BLaER1 (cell line): ENCODE data around the gene LRRC43.

Source experiments
- H3K27ac ChIP-seq: shearing (Covaris generic); formaldehyde crosslinking; 2 replicates; pipeline ENCODE4 v1.8.1; 2022
- H3K27me3 ChIP-seq: shearing (Covaris generic); formaldehyde crosslinking; 2 replicates; pipeline ENCODE4 v1.8.1; 2022
- H3K36me3 ChIP-seq: shearing (Covaris generic); formaldehyde crosslinking; 2 replicates; pipeline ENCODE4 v1.8.1; 2022
- H3K4me1 ChIP-seq: shearing (Covaris generic); formaldehyde crosslinking; 2 replicates; pipeline ENCODE4 v1.8.1; 2022
- H3K4me2 ChIP-seq: shearing (Covaris generic); formaldehyde crosslinking; 2 replicates; pipeline ENCODE4 v1.8.1; 2022
- H3K4me3 ChIP-seq: shearing (Covaris generic); formaldehyde crosslinking; 2 replicates; pipeline ENCODE4 v1.8.1; 2022
- H3K9ac ChIP-seq: shearing (Covaris generic); formaldehyde crosslinking; 2 replicates; pipeline ENCODE4 v1.8.1; 2022
- H3K9me3 ChIP-seq: shearing (Covaris generic); formaldehyde crosslinking; 2 replicates; pipeline ENCODE4 v1.8.1; 2022
- H4K20me1 ChIP-seq: shearing (Covaris generic); formaldehyde crosslinking; 2 replicates; pipeline ENCODE4 v1.8.1; 2022
- Cebpa-rat ChIP-seq: shearing (Covaris generic); IDR thresholded peaks from 2 replicates; pipeline ENCODE4 v1.8.1; 2022

LRRC43 gene

DNA sequence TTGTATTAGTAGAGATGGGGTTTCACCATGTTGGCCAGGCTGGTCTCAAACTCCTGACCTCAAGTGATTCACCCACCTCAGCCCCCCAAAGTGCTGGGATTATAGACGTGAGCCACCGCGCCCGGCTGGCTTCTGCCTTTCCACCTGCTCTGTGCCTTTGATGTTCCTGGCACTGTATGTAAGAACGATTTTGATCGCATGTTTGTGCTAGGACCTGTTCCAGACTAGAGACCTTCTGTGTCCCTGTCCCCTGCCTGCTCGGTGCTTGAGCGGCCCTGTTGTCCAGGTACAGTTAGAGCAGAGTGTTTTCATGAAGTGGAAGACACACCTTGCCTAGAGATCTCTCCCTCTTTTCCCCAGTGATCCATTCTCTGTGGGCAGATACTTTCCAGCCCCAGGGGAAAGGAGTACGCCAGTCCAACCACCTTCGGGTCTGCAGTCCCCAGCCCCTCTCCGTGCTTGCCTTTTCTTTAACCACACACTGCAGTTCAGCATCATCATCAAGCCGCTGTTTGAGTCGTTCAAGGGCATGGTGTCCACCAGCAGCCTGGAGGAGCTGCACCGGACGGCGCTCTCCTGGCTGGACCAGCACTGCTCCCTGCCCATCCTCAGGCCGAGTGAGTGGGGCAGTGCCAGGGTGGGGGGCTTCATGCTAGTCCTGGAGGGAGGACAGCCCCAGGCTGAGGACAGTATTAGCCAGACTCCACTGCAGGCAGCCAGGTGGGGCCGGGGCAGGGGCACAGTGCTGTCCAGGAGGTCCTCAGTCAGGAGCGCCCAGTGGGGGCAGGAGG, 42.3 kb upstream of the LRRC43 start:
- Histone ChIP-seq H3K27me3 (no peaks in the 10 kb centered on the region), H3K9me3 (no peaks in the 10 kb centered on the region), H3K36me3 (peaks cover 100% of the 10 kb centered on the region), H3K4me1 (peaks cover 25% of the 10 kb centered on the region), H3K9ac (0 out of 2 replicates have a peak overlapping the region, but pooled peaks have one; percentile 16), H3K4me3 (no peak overlapping the region), H3K27ac (no peak overlapping the region), H4K20me1 (peaks cover 97% of the 10 kb centered on the region), H3K4me2 (no peak overlapping the region)
- TF ChIP-seq Cebpa-rat, result no peak

DNA sequence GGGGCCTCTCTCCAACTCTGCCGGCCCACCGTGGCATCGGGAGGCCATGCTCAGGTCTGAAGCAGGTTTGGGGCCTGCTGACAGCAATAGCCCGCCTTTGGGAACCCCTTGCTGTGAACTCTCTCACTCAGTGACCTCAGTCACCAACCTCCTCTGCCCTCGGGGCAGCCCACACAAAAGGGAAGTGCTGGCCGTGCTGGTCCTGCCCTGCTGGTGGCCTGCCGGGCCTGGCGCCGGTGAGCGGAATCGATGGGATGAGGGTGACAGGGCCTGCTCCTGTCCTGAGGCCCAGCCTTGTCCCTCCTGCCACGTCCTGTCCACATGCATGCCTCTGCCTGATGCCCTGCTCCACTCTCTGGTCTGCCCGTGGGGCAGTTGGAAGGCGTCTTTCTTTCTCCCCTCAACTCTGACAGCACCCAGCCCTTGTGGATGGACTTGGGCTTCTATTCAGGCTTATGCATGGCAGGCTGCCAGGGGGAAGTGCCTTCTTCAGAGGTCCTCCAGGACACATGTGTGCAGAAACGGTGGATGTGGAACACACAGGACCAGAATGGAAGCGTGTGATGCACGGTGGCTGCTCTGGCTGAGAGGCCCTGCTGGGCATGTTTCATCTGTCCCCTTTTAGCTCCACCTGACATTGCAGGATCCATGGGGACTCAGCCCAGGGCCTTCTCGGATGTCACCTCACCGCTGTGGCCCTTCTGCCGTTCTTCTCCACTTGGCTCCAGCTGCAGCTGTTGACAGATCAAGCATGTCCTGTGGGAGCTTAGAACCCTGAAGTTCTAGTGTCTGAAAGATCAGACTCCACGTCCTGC, 40.8 kb upstream of the LRRC43 start:
- Histone ChIP-seq H3K9ac (peak overlapping the region; percentile 16; the same call in 1 of the 2 replicates), H3K9me3 (no peaks in the 10 kb centered on the region), H3K36me3 (peaks cover 98% of the 10 kb centered on the region), H3K4me3 (no peak overlapping the region), H3K27ac (peak overlapping the region; percentile 28; the same call in 1 of the 2 replicates), H3K4me1 (peaks cover 25% of the 10 kb centered on the region), H4K20me1 (peaks cover 98% of the 10 kb centered on the region), H3K4me2 (peak overlapping the region; percentile 22), H3K27me3 (no peaks in the 10 kb centered on the region)
- no peak for TF ChIP-seq Cebpa-rat

DNA sequence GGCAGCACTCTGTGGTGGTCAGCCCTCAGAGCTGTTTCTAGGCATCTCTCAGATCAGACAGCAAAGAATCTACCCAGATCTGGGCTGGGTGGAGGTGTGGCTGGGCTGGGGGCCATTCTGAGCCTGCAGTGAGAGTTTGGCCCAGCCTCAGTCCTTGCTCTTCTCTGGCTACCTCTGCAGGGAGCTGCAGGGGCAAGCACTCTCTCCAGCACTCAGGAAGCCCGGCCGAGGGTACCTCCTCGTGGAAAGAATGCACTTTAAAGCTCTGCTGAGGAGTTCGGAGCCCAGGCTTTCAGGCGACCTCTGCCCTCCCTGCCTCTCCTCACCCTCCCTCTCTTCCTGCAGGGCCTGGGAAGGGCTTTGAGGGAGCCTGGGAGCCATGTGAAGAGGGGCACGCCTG, 40.1 kb upstream of the LRRC43 start:
- H3K9me3 ChIP-seq, result no peaks in the 10 kb centered on the region
- TF ChIP-seq Cebpa-rat, result no peak
- peak overlapping the region; percentile 22; the same call in 1 of the 2 replicates for H3K4me2 ChIP-seq
- no peak overlapping the region for H3K4me3 ChIP-seq
- peaks cover 25% of the 10 kb centered on the region for H3K4me1 ChIP-seq
- H3K27me3 ChIP-seq, result no peaks in the 10 kb centered on the region
- no peak overlapping the region for H3K9ac ChIP-seq
- peaks cover 98% of the 10 kb centered on the region for H4K20me1 ChIP-seq
- H3K36me3 ChIP-seq, result peaks cover 94% of the 10 kb centered on the region
- no peak overlapping the region; the same call in 1 of the 2 replicates for H3K27ac ChIP-seq

DNA sequence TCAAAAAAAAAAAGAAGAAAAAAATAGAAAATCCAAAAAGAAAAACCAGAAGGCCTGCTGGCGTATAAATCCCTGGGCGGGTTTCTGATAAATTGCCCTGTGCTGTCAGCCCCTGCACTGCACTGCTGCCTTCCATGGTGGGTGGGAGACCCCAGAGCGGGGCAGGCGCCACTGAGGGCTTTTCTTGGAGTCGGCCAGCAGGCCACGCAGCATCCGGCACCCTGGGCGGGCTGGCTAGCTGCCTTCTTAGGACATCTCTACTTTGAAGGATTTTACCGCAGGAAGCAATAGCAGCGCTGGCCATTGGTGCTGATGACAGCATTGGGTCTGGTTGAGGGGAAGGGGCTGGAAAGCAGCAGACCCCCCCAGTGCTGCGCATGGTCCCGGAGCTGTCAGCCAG, 38.0 kb upstream of the LRRC43 start:
- no peaks in the 10 kb centered on the region for H3K27me3 ChIP-seq
- peaks cover 76% of the 10 kb centered on the region for H3K36me3 ChIP-seq
- H4K20me1 ChIP-seq, result peaks cover 93% of the 10 kb centered on the region
- no peak overlapping the region for H3K9ac ChIP-seq
- H3K4me2 ChIP-seq, result no peak overlapping the region
- no peaks in the 10 kb centered on the region for H3K9me3 ChIP-seq
- peaks cover 25% of the 10 kb centered on the region for H3K4me1 ChIP-seq
- no peak for TF ChIP-seq Cebpa-rat
- H3K27ac ChIP-seq, result no peak overlapping the region
- no peak overlapping the region for H3K4me3 ChIP-seq

DNA sequence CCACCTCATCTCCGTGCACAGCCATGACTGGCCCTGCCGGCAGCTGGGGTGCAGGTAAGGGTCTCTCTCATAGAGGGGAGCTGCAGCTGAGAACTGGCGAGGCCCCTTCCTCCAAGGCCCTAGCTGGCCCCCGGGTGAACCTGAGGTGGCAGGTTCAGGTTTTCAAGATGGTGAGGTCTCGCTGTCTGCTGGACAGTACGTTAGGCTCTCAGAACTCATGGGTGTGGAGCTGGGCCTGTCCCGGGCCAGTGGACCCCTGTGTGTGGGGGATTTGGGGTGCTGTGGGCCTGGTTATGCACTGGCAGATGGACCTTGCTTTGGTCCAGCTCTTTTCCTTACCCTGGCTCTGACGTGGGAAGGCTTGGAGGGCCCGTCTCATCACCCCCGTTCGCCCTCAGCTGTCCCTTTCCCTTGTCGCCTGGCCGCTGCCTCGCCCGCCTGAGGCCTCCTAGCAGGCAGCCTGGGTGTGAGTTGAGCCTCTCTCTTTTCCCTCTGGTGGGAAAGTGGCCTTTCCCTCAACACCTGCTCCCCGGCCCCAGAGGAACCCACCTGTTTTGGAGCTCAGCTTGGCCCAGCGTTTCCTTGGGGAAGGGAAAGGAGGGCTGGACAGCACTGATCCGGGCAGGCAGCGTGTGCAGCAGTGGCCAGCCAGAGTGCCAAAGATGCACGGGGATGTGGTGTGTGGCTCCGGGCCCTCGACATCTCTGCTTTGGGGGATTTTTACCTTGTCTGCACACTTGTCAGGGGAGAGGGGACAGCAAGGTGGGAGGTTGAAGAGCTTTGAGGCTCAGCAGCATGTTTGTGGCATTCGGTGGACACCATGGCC, 37.2 kb upstream of the LRRC43 start:
- no peaks in the 10 kb centered on the region for H3K9me3 ChIP-seq
- peaks cover 87% of the 10 kb centered on the region for H4K20me1 ChIP-seq
- H3K4me2 ChIP-seq, result no peak overlapping the region
- TF ChIP-seq Cebpa-rat, result no peak
- H3K27me3 ChIP-seq, result no peaks in the 10 kb centered on the region
- H3K4me1 ChIP-seq, result peaks cover 23% of the 10 kb centered on the region
- H3K36me3 ChIP-seq, result peaks cover 67% of the 10 kb centered on the region
- no peak overlapping the region for H3K4me3 ChIP-seq
- no peak overlapping the region for H3K27ac ChIP-seq
- H3K9ac ChIP-seq, result no peak overlapping the region

DNA sequence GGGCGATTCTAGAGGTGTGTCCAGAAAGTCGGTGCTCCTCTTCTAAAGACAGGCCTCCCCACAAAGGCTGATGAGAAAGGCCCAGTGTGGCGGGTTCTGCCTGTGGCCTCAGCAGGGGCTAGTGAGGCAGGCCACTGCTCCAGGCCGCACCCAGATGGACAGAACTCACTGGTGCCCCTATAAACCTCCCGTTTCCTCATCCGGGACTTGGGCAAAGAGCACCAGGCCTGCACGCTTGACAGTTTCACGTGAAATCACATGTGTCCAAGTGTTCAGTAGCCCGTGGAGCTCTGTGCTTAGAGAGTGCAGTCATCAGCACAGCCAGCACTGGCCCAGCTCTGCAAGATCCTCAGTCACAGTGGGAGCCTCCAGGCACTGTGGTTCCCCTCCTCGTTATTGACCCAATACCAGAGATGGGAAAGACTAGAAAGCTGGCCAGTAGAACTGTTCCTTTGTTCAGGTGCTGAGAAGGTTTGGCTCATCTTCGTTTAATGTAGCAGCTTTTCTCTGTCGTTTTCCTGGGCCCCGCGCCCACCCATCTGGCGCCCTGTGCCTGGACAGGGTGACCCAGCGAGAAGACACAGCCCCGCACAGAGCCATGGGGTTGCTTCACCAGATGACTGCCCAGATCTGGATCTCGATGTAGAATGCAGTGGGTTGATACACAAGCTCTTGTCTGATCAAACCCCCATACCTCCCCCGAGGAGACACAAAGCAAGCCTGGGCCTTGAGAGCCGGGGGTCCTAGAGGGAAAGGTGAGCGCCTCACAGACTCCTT, 35.2 kb upstream of the LRRC43 start:
- no peaks in the 10 kb centered on the region for H3K27me3 ChIP-seq
- TF ChIP-seq Cebpa-rat, result no peak

DNA sequence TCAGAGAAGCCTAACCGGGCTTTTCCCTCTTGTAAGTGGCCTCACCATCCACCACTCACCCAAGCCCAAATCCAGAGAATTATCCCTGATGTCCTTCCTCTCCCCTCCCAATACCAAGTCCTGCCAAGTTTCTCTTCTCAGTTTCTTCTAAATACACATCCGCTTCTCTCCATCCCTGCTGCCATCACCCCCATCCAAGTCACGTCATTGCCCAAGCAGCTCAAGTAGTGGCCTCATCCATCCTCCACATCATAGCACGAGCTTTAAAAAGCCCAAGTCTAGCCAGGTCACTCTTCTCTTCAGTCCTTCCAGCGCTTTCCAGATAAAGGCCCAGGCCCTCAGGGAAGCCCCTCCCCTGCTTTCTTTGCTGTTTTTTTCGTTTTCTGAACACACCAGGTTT, 34.3 kb upstream of the LRRC43 start:
- no peak for TF ChIP-seq Cebpa-rat
- Histone ChIP-seq H3K4me1 (peaks cover 11% of the 10 kb centered on the region), H3K36me3 (peaks cover 38% of the 10 kb centered on the region), H3K27ac (no peak overlapping the region), H3K4me3 (no peak overlapping the region), H3K27me3 (no peaks in the 10 kb centered on the region), H3K9ac (no peak overlapping the region), H3K9me3 (no peaks in the 10 kb centered on the region), H3K4me2 (no peak overlapping the region), H4K20me1 (peaks cover 57% of the 10 kb centered on the region)

More for the DNA sequence above, 35.2 kb upstream of the LRRC43 start:
- Histone ChIP-seq H3K36me3 (peaks cover 48% of the 10 kb centered on the region), H3K27ac (no peak overlapping the region), H3K9me3 (no peaks in the 10 kb centered on the region), H3K4me1 (peaks cover 16% of the 10 kb centered on the region), H3K4me2 (no peak overlapping the region), H3K4me3 (no peak overlapping the region), H3K9ac (no peak overlapping the region), H4K20me1 (peaks cover 67% of the 10 kb centered on the region)

DNA sequence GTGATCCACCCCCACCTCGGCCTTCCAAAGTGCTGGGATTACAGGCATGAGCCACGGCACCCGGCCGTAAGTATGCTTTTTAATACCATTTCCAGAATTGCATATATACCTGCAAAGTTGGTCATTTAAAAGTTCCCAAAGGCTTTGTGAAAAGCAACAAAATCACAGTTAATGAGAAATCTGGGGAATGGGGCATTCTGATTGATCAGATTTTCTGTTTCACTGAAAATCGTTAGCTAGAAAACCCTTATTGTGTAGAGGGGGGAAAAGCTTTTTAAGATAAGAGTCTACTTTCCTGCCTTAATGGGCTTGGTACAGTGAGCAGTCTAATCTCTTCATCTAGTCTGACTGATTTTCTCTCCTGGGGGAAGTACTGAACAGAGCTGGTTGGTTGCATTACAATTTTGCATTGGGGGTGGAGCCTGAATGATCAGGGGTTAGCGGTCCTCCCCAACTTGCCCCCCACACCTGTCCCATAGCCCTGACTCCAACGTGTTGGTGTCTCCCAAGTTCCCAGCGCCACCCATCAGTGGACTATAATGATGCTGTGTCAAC, 32.7 kb upstream of the LRRC43 start:
- H3K27me3 ChIP-seq, result no peaks in the 10 kb centered on the region
- no peak overlapping the region for H3K4me3 ChIP-seq
- H3K27ac ChIP-seq, result no peak overlapping the region
- no peak for TF ChIP-seq Cebpa-rat
- H3K4me2 ChIP-seq, result no peak overlapping the region
- H3K9me3 ChIP-seq, result no peaks in the 10 kb centered on the region
- peaks cover 42% of the 10 kb centered on the region for H4K20me1 ChIP-seq
- peaks cover 11% of the 10 kb centered on the region for H3K4me1 ChIP-seq
- H3K36me3 ChIP-seq, result peaks cover 23% of the 10 kb centered on the region
- no peak overlapping the region for H3K9ac ChIP-seq

DNA sequence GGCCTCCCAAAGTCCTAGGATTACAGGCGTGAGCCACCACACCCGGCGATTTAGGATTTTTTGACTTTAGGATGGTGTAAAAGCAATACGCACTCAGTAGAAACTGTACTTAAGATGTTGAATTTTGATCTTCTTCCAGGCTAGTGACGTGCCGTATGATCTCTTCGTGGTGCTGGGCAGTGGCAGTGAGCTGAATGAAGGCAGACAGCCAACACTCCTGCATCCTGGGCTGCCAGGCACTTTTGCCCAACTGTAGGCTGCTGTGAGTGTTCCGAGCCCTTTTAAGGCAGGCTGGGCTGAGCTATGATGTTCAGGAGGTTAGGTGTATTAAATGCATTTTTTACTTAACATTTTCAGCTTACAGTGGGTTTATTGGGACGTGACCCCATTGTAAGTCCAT, 30.2 kb upstream of the LRRC43 start:
- TF ChIP-seq Cebpa-rat, result no peak
- H3K36me3 ChIP-seq, result peaks cover 7% of the 10 kb centered on the region; the same call in 1 of the 2 replicates

More for the DNA sequence above, 30.2 kb upstream of the LRRC43 start:
- no peak overlapping the region for H3K4me3 ChIP-seq
- H3K4me2 ChIP-seq, result no peak overlapping the region
- no peak overlapping the region for H3K27ac ChIP-seq
- no peaks in the 10 kb centered on the region for H3K9me3 ChIP-seq
- H3K4me1 ChIP-seq, result peaks cover 12% of the 10 kb centered on the region
- peaks cover 16% of the 10 kb centered on the region for H4K20me1 ChIP-seq
- H3K9ac ChIP-seq, result no peak overlapping the region
- H3K27me3 ChIP-seq, result no peaks in the 10 kb centered on the region
